HepG2 (cell line): ENCODE data around the gene MYL11. TPM values are rescaled to one million over a fixed set of nuclear protein-coding genes. Genes with fewer than 3 reads are reported as not detected.

Source experiments
- ERF ChIP-seq: IDR thresholded peaks from 2 replicates; pipeline ENCODE4 v1.6.1; 2018; ENCODE audit warnings: missing biosample characterization, missing genetic modification reagents
- HBP1 ChIP-seq: IDR thresholded peaks from 2 replicates; pipeline ENCODE4 v1.6.1; 2016; ENCODE audit warnings: low read depth, control low read depth
- SRY ChIP-seq: sonication (generic); formaldehyde crosslinking; IDR thresholded peaks from 2 replicates; pipeline ENCODE4 v1.8.0; 2022; ENCODE audit warnings: mild to moderate bottlenecking, missing genetic modification reagents
- ZBTB8A ChIP-seq: sonication (generic); formaldehyde crosslinking; IDR thresholded peaks from 2 replicates; pipeline ENCODE4 v1.4.0; 2020; ENCODE audit warnings: mild to moderate bottlenecking, low read depth, missing genetic modification reagents, borderline replicate concordance
- ZNF234 ChIP-seq: sonication (generic); formaldehyde crosslinking; conservative IDR thresholded peaks from 2 replicates; pipeline ENCODE4 v1.5.1; 2020; ENCODE audit warnings: mild to moderate bottlenecking, missing genetic modification reagents
- ZNF260 ChIP-seq: sonication (generic); formaldehyde crosslinking; IDR thresholded peaks from 2 replicates; pipeline ENCODE4 v1.4.0; 2020; ENCODE audit warnings: missing genetic modification reagents, low read depth, mild to moderate bottlenecking, borderline replicate concordance
- ZNF589 ChIP-seq: sonication (generic); formaldehyde crosslinking; conservative IDR thresholded peaks from 2 replicates; pipeline ENCODE4 v1.8.0; 2022; ENCODE audit warnings: mild to moderate bottlenecking, moderate library complexity, missing genetic modification reagents
- ZSCAN30 ChIP-seq: sonication (generic); formaldehyde crosslinking; IDR thresholded peaks from 2 replicates; pipeline ENCODE4 v1.5.0; 2020; ENCODE audit warnings: mild to moderate bottlenecking, missing genetic modification reagents
- polyA plus RNA-seq, 8 experiments: library from polyadenylated mRNA; depleted of rRNA in 3 of 8; stranded (reverse) in 7 of 8; unstranded in 1 of 8; fragments of >200 nt; fragmentation: Illumina TruSeq in 4 of 8; extraction: Trizol in 4 of 8; gene quantifications; 2 replicates each; pipeline versions ENCODE4 v1.2.1 to v1.2.3, GENCODE V29; 2011 to 2016; ENCODE audit warnings: low read depth in 4 of 8, missing spikeins in 1 of 8, mixed read lengths in 1 of 8; ENCODE audit not compliant: insufficient read depth in 1 of 8
- small RNA-seq, 3 experiments: library from RNA; depleted of rRNA; stranded (forward); fragments of <200 nt; gene quantifications; one replicate each; pipeline ENCODE3, GENCODE V24; 2012; ENCODE audit warnings: low read depth in 2 of 3, low replicate concordance in 1 of 3; ENCODE audit not compliant: insufficient read length in 3 of 3, insufficient read depth in 2 of 3
- total RNA-seq, 5 experiments: library from RNA; depleted of rRNA; stranded (reverse); fragments of >200 nt; fragmentation: Illumina TruSeq; extraction: Trizol; gene quantifications; 2 replicates each; pipeline ENCODE4 v1.2.3, GENCODE V29; 2016; ENCODE audit warnings: low read depth in 1 of 5
- TF ChIP-seq, protein P1 (sequence below): sonication (generic); formaldehyde crosslinking; IDR thresholded peaks from 2 replicates; pipeline ENCODE4 v1.8.0; 2022; ENCODE audit warnings: missing genetic modification reagents, mild to moderate bottlenecking, moderate library complexity, borderline replicate concordance

The MYL11 gene
- total and polyA plus RNA-seq, 2 of the 13 experiments (the other 11 are each of a cell fraction or from before 2014, with no cell fraction given), result not detected

- TF ChIP-seq HBP1, result no peak
- no peak for TF ChIP-seq ZNF260 (CRISPR knock-in tag)
- no peak for TF ChIP-seq ZSCAN30 (CRISPR knock-in tag)
- no peak for TF ChIP-seq ZNF234 (CRISPR knock-in tag)
- TF ChIP-seq SRY (CRISPR knock-in tag), result no peak
- no peak for TF ChIP-seq ZBTB8A (CRISPR knock-in tag)
- no peak for TF ChIP-seq ZNF589
- no peak for TF ChIP-seq ERF
- TF ChIP-seq, protein P1, sequence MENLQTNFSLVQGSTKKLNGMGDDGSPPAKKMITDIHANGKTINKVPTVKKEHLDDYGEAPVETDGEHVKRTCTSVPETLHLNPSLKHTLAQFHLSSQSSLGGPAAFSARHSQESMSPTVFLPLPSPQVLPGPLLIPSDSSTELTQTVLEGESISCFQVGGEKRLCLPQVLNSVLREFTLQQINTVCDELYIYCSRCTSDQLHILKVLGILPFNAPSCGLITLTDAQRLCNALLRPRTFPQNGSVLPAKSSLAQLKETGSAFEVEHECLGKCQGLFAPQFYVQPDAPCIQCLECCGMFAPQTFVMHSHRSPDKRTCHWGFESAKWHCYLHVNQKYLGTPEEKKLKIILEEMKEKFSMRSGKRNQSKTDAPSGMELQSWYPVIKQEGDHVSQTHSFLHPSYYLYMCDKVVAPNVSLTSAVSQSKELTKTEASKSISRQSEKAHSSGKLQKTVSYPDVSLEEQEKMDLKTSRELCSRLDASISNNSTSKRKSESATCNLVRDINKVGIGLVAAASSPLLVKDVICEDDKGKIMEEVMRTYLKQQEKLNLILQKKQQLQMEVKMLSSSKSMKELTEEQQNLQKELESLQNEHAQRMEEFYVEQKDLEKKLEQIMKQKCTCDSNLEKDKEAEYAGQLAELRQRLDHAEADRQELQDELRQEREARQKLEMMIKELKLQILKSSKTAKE (CRISPR knock-in tag), result no peak
These were observed 46.4 kb downstream of the MYL11 start (continued) for GRCh38 chr16:30421010-30421409.

Small RNAs within 50 kb of the gene (small RNA-seq; reads per million reads assigned to genes)
- gene RF00406, result 0.65 to 3.2 (median 2.9) reads per million in 3 experiments

Other genes starting within 250 kb of the MYL11 start
- 5.4 and 6.5 TPM in 2 replicates for gene CORO1A, start 191.2 kb upstream of the MYL11 start, total RNA-seq (2016; rRNA removed; fragmentation: Illumina TruSeq; extraction: Trizol)
- gene CORO1A, start 191.2 kb upstream of the MYL11 start, polyA plus RNA-seq (2011; rRNA removed), result 9.5 and 12.9 TPM in 2 replicates
- gene BOLA2B, start 181.1 kb upstream of the MYL11 start, total RNA-seq (2016; rRNA removed; fragmentation: Illumina TruSeq; extraction: Trizol), result 295 and 354 TPM in 2 replicates
- gene BOLA2B, start 181.1 kb upstream of the MYL11 start, polyA plus RNA-seq (2011; rRNA removed), result 63.8 and 97.0 TPM in 2 replicates
- 13.4 and 37.1 TPM in 2 replicates for gene SLX1A, start 180.9 kb upstream of the MYL11 start, total RNA-seq (2016; rRNA removed; fragmentation: Illumina TruSeq; extraction: Trizol)
- gene SLX1A, start 180.9 kb upstream of the MYL11 start, polyA plus RNA-seq (2011; rRNA removed), result 9.1 and 12.0 TPM in 2 replicates
- gene SULT1A3, start 175.5 kb upstream of the MYL11 start, total RNA-seq (2016; rRNA removed; fragmentation: Illumina TruSeq; extraction: Trizol), result 20.7 and 28.3 TPM in 2 replicates
- gene SULT1A3, start 175.5 kb upstream of the MYL11 start, polyA plus RNA-seq (2011; rRNA removed), result 15.4 and 21.0 TPM in 2 replicates
- 1.00 and 1.3 TPM in 2 replicates for gene NPIPB13, start 126.3 kb upstream of the MYL11 start, total RNA-seq (2016; rRNA removed; fragmentation: Illumina TruSeq; extraction: Trizol)
- gene NPIPB13, start 126.3 kb upstream of the MYL11 start, polyA plus RNA-seq (2011; rRNA removed), result 2.7 and 4.4 TPM in 2 replicates
- 54.6 and 69.9 TPM in 2 replicates for gene CD2BP2, start 19.5 kb upstream of the MYL11 start, total RNA-seq (2016; rRNA removed; fragmentation: Illumina TruSeq; extraction: Trizol)
- 24.9 and 27.3 TPM in 2 replicates for gene CD2BP2, start 19.5 kb upstream of the MYL11 start, polyA plus RNA-seq (2011; rRNA removed)
- gene TBC1D10B, start 4.3 kb upstream of the MYL11 start, total RNA-seq (2016; rRNA removed; fragmentation: Illumina TruSeq; extraction: Trizol), result 20.8 and 24.8 TPM in 2 replicates
- 15.7 and 16.4 TPM in 2 replicates for gene TBC1D10B, start 4.3 kb upstream of the MYL11 start, polyA plus RNA-seq (2011; rRNA removed)
- 0.18 and 0.27 TPM in 2 replicates for gene SEPTIN1, start 7.8 kb downstream of the MYL11 start, total RNA-seq (2016; rRNA removed; fragmentation: Illumina TruSeq; extraction: Trizol)
- gene SEPTIN1, start 7.8 kb downstream of the MYL11 start, polyA plus RNA-seq (2011; rRNA removed), result 0.67 and 0.94 TPM in 2 replicates
- gene ZNF48, start 20.6 kb downstream of the MYL11 start, total RNA-seq (2016; rRNA removed; fragmentation: Illumina TruSeq; extraction: Trizol), result 10.9 and 12.3 TPM in 2 replicates
- gene ZNF48, start 20.6 kb downstream of the MYL11 start, polyA plus RNA-seq (2011; rRNA removed), result 9.9 and 11.7 TPM in 2 replicates
- 10.9 and 11.8 TPM in 2 replicates for gene ZNF771, start 32.8 kb downstream of the MYL11 start, total RNA-seq (2016; rRNA removed; fragmentation: Illumina TruSeq; extraction: Trizol)
- 5.0 and 5.4 TPM in 2 replicates for gene ZNF771, start 32.8 kb downstream of the MYL11 start, polyA plus RNA-seq (2011; rRNA removed)
- gene DCTPP1, start 55.2 kb downstream of the MYL11 start, total RNA-seq (2016; rRNA removed; fragmentation: Illumina TruSeq; extraction: Trizol), result 74.4 and 105 TPM in 2 replicates
- 52.9 and 54.8 TPM in 2 replicates for gene DCTPP1, start 55.2 kb downstream of the MYL11 start, polyA plus RNA-seq (2011; rRNA removed)
- 20.7 and 56.3 TPM in 2 replicates for gene SEPHS2, start 71.1 kb downstream of the MYL11 start, total RNA-seq (2016; rRNA removed; fragmentation: Illumina TruSeq; extraction: Trizol)
- 127 and 128 TPM in 2 replicates for gene SEPHS2, start 71.1 kb downstream of the MYL11 start, polyA plus RNA-seq (2011; rRNA removed)
- gene ITGAL, start 97.9 kb downstream of the MYL11 start, total RNA-seq (2016; rRNA removed; fragmentation: Illumina TruSeq; extraction: Trizol), result 0.51 and 0.86 TPM in 2 replicates
- 1.2 TPM in 2 replicates for gene ITGAL, start 97.9 kb downstream of the MYL11 start, polyA plus RNA-seq (2011; rRNA removed)
- 26.6 and 34.4 TPM in 2 replicates for gene ZNF768, start 151.8 kb downstream of the MYL11 start, total RNA-seq (2016; rRNA removed; fragmentation: Illumina TruSeq; extraction: Trizol)
- 26.7 and 40.0 TPM in 2 replicates for gene ZNF768, start 151.8 kb downstream of the MYL11 start, polyA plus RNA-seq (2011; rRNA removed)
- 8.8 and 10.2 TPM in 2 replicates for gene ZNF747, start 160.1 kb downstream of the MYL11 start, total RNA-seq (2016; rRNA removed; fragmentation: Illumina TruSeq; extraction: Trizol)
- gene ZNF747, start 160.1 kb downstream of the MYL11 start, polyA plus RNA-seq (2011; rRNA removed), result 7.0 and 7.2 TPM in 2 replicates
- 7.3 and 9.1 TPM in 2 replicates for gene ZNF764, start 183.6 kb downstream of the MYL11 start, total RNA-seq (2016; rRNA removed; fragmentation: Illumina TruSeq; extraction: Trizol)
- 4.1 and 4.8 TPM in 2 replicates for gene ZNF764, start 183.6 kb downstream of the MYL11 start, polyA plus RNA-seq (2011; rRNA removed)
- 5.4 and 5.8 TPM in 2 replicates for gene ZNF688, start 196.9 kb downstream of the MYL11 start, total RNA-seq (2016; rRNA removed; fragmentation: Illumina TruSeq; extraction: Trizol)
- 2.4 and 2.9 TPM in 2 replicates for gene ZNF688, start 196.9 kb downstream of the MYL11 start, polyA plus RNA-seq (2011; rRNA removed)
- not detected in 2 replicates for gene ZNF785, start 210.9 kb downstream of the MYL11 start, total RNA-seq (2016; rRNA removed; fragmentation: Illumina TruSeq; extraction: Trizol)
- gene ZNF785, start 210.9 kb downstream of the MYL11 start, polyA plus RNA-seq (2011; rRNA removed), result 0.01 TPM in 1 of 2 replicates, not detected in the other
- 19.5 and 22.7 TPM in 2 replicates for gene ZNF689, start 235.6 kb downstream of the MYL11 start, total RNA-seq (2016; rRNA removed; fragmentation: Illumina TruSeq; extraction: Trizol)
- gene ZNF689, start 235.6 kb downstream of the MYL11 start, polyA plus RNA-seq (2011; rRNA removed), result 9.7 and 11.9 TPM in 2 replicates